ENCODE results near the gene DAPK1. TPM values are rescaled to one million over a fixed set of nuclear protein-coding genes. Genes with fewer than 3 reads are reported as not detected.

The DAPK1 gene
- total and polyA plus RNA-seq, 10 of the 15 experiments (the other 5 are each of a cell fraction or from before 2014, with no cell fraction given): 8.2 to 94.7 (median 51.6) TPM

- TF ChIP-seq RAD51 (IDR thresholded peaks at IDR 0.05): no peak
- TF ChIP-seq BACH1 (IDR thresholded peaks at IDR 0.05; ENCODE audit: borderline replicate concordance): no peak
- TF ChIP-seq ZNF384 (IDR thresholded peaks at IDR 0.05; ENCODE audit: borderline replicate concordance, low read depth, low read length): no peak
- no peak for TF ChIP-seq POLR2A (IDR thresholded peaks at IDR 0.05; ENCODE audit: low read depth, low read length)
- TF ChIP-seq ZBTB40 (IDR thresholded peaks at IDR 0.05; ENCODE audit: borderline replicate concordance): no peak
- TF ChIP-seq HSF1 (IDR thresholded peaks at IDR 0.05; ENCODE audit: low read depth, low read length): no peak
- TF ChIP-seq ZSCAN29 (IDR thresholded peaks at IDR 0.05): no peak
- TF ChIP-seq SIN3A (IDR thresholded peaks at IDR 0.05; ENCODE audit: low read depth, low read length): no peak
These were observed 103.5 kb downstream of the DAPK1 start (continued) for GRCh38 chr9:87601176-87601575.
